ENCODE results near the gene RPTN.
"Not testable (repeated sequence)": the region's sequence is repeated elsewhere in the genome, so short reads cannot be mapped to it uniquely, and the experiment has no call there.

The RPTN gene

DNA sequence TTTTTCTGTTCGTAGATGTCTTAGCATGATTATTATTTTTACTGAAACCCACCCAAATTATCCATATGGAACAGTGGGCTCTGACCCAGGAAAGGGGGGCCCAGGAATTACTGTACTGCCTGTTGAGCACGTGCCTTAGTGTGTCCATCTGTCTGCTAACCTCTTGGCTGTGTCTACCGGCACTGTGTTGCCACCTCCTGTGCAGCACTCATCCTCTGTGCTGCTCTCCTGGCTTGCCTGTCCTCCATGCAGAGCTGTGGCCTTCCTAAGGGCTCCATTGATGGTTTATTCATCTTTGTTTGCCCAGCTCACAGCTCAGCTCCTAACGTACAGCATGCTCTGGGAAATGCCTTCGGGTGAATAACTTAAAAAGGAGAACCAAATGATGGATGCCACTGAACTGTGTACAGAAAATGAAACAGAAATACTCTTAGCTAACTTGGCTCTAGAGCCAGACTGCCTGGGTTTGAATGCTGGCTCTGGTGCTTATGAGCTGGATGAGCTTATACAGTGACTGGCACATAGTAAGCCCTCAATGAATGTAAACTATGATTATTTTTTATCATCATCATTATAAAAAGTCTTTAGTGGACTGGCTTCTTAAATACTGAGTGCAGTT, 11.4 kb upstream of the RPTN start:
- Mint-ChIP-seq H3K27me3 (no peaks in the 10 kb centered on the region), H3K9me3 (no peaks in the 10 kb centered on the region), H3K4me3 (no peak overlapping the region), H3K36me3 (no peaks in the 10 kb centered on the region), H3K27ac (no peak overlapping the region), H3K4me1 (peaks cover 7% of the 10 kb centered on the region)

DNA sequence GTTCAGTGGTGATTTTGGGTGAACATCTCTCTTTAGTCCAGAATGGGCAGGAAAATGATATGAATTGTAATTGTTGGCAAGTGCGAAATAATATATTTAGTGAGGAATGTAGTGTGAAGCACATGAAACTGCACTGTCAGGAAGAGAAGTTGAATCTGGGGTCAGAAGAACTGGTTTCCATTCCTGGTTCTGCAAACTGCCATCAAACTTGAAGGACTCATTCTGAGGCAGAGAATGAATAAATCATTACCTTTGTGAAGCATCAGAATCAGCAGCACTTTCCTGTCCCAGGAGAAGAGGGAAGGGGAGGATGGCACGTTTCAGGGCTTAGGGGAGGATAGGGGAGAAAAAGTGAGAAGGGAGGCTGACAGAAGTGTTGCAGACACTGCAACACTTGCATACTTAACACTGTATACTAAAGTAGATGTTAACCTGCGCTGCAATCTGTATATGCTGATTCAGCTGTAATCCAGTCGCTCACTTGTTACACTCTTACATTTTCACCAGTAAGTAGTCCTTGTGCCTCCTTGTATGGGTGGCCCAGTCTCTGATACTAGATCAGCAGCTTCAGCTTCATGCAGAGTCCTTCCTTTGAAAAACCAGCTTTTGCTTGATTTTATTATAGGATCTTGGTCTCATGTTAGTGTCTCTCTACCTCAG, 10.5 kb upstream of the RPTN start:
- H3K27me3 Mint-ChIP-seq: no peaks in the 10 kb centered on the region
- no peak overlapping the region for H3K4me3 Mint-ChIP-seq
- H3K27ac Mint-ChIP-seq: no peak overlapping the region
- H3K36me3 Mint-ChIP-seq: no peaks in the 10 kb centered on the region
- peaks cover 8% of the 10 kb centered on the region for H3K4me1 Mint-ChIP-seq
- no peaks in the 10 kb centered on the region for H3K9me3 Mint-ChIP-seq

GRCh38 chr1:152168535-152168868, 9.5 kb upstream of the RPTN start:
- H3K4me1 Mint-ChIP-seq: peaks cover 8% of the 10 kb centered on the region
- no peak overlapping the region for H3K4me3 Mint-ChIP-seq
- no peaks in the 10 kb centered on the region for H3K27me3 Mint-ChIP-seq
- no peaks in the 10 kb centered on the region for H3K36me3 Mint-ChIP-seq
- H3K27ac Mint-ChIP-seq: no peak overlapping the region
- H3K9me3 Mint-ChIP-seq: no peaks in the 10 kb centered on the region

GRCh38 chr1:152167835-152168534, 9.0 kb upstream of the RPTN start:
- Mint-ChIP-seq H3K27me3 (no peaks in the 10 kb centered on the region), H3K9me3 (no peaks in the 10 kb centered on the region), H3K27ac (no peak overlapping the region), H3K36me3 (no peaks in the 10 kb centered on the region), H3K4me3 (no peak overlapping the region), H3K4me1 (peaks cover 8% of the 10 kb centered on the region)

DNA sequence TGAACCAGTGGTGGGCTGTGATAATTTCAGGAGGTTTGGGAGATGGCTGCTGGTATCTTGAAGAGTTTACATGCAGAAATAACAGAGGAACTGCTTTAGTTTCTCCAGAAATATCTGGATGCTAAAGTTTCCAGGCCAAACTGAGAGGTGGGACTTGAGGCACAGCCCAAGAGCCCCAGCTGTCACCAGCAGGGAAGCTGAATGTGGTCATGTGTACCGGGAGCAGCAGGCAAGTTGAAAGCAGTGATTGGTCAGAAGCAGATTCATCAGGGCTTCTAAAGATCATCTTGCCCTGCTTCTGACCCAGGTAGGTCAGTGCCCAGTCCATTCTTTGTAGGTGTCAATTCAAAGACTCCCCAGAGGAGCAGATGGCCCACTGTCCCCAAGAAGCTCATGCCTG, 7.9 kb upstream of the RPTN start:
- Mint-ChIP-seq H3K4me3 (no peak overlapping the region), H3K27me3 (no peaks in the 10 kb centered on the region), H3K4me1 (peaks cover 8% of the 10 kb centered on the region)

GRCh38 chr1:152165286-152166077, 6.5 kb upstream of the RPTN start:
- H3K36me3 Mint-ChIP-seq: no peaks in the 10 kb centered on the region
- H3K27me3 Mint-ChIP-seq: no peaks in the 10 kb centered on the region
- no peak overlapping the region for H3K27ac Mint-ChIP-seq
- H3K4me3 Mint-ChIP-seq: no peak overlapping the region
- peaks cover 8% of the 10 kb centered on the region for H3K4me1 Mint-ChIP-seq
- H3K9me3 Mint-ChIP-seq: no peaks in the 10 kb centered on the region

More for the DNA sequence above, 7.9 kb upstream of the RPTN start:
- Mint-ChIP-seq H3K36me3 (no peaks in the 10 kb centered on the region), H3K27ac (no peak overlapping the region), H3K9me3 (no peaks in the 10 kb centered on the region)

DNA sequence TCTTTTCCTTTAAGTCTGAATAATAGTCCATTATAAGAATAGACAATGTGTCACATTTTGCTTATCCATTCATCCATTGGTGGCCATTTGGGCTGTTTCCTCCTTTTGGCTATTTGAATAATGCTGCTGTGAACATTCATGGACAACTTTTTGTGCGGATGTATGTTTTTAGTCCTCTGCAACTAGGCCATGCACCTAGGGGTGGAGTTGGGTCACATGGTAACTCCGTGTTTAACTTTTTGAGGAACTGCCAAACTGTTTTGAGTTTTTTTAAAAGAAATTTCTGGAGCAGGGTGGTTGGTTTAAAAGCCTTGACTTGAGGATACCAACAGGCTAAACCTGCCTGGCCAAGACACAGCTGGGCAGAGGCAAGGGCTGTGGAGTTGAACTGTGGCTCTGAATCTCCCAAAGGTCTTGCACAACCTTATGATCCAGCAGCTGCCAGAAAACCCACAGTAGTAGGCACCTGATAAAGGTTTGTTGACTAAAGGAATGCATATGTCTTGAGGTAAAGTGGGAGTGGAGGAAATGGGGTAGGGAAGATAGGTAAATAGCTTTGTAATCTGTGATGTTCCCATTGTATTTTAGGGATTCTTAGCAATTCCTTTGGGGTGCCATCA, 5.6 kb upstream of the RPTN start:
- Mint-ChIP-seq H3K4me3 (no peak overlapping the region), H3K27ac (no peak overlapping the region), H3K4me1 (peaks cover 8% of the 10 kb centered on the region), H3K9me3 (no peaks in the 10 kb centered on the region), H3K36me3 (no peaks in the 10 kb centered on the region), H3K27me3 (no peaks in the 10 kb centered on the region)

DNA sequence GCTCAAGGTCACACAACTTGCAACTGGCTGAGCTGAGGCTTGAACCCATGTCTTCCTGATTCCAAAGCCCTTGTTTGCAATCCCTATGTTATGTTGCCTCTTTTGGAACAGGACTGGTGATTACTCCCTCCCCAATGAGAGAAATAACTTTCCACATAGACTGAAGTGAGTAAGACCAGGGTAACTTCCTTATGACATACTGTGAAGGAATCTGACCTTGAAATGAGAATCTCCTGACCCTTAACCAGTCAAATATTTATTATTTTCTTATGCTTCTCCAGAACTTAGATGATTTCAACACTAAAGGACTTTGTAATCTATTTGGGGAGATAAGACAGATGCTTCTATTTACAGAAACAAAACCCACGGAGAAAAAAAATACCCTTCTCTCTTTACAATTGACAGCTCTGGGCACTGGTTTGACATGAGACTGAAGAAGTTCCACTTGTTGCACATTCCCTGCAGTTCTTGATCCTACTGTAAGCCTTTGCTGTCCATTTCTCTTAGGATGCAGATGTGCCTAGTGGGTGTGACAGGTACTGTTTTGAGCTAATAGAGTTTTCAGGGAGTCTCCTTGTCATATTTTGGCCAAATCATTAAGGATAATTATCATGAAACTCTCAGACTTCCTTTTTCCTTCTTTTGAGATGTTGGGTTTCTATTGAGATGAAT, 3.9 kb upstream of the RPTN start:
- Mint-ChIP-seq H3K36me3 (no peaks in the 10 kb centered on the region), H3K4me1 (peaks cover 8% of the 10 kb centered on the region), H3K4me3 (no peak overlapping the region), H3K9me3 (no peaks in the 10 kb centered on the region), H3K27ac (no peak overlapping the region), H3K27me3 (no peaks in the 10 kb centered on the region)

GRCh38 chr1:152160576-152160975, 1.5 kb upstream of the RPTN start:
- Mint-ChIP-seq H3K27ac (no peak overlapping the region), H3K36me3 (no peaks in the 10 kb centered on the region), H3K27me3 (no peaks in the 10 kb centered on the region)

GRCh38 chr1:152153996-152154395, 5.0 kb downstream of the RPTN start:
- no peak overlapping the region for H3K27ac Mint-ChIP-seq
- H3K4me3 Mint-ChIP-seq: no peak overlapping the region
- H3K36me3 Mint-ChIP-seq: no peaks in the 10 kb centered on the region
- H3K4me1 Mint-ChIP-seq: no peaks in the 10 kb centered on the region
- H3K27me3 Mint-ChIP-seq: peaks cover 7% of the 10 kb centered on the region
- peaks cover 3% of the 10 kb centered on the region for H3K9me3 Mint-ChIP-seq

More at GRCh38 chr1:152160576-152160975, 1.5 kb upstream of the RPTN start:
- Mint-ChIP-seq H3K4me3 (no peak overlapping the region), H3K4me1 (peaks cover 3% of the 10 kb centered on the region), H3K9me3 (no peaks in the 10 kb centered on the region)

GRCh38 chr1:152151646-152152045, 7.4 kb downstream of the RPTN start:
- peaks cover 10% of the 10 kb centered on the region for H3K27me3 Mint-ChIP-seq
- no peak overlapping the region for H3K27ac Mint-ChIP-seq
- no peak overlapping the region for H3K4me3 Mint-ChIP-seq
- peaks cover 10% of the 10 kb centered on the region for H3K9me3 Mint-ChIP-seq
- H3K36me3 Mint-ChIP-seq: peaks cover 5% of the 10 kb centered on the region
- H3K4me1 Mint-ChIP-seq: no peaks in the 10 kb centered on the region

DNA sequence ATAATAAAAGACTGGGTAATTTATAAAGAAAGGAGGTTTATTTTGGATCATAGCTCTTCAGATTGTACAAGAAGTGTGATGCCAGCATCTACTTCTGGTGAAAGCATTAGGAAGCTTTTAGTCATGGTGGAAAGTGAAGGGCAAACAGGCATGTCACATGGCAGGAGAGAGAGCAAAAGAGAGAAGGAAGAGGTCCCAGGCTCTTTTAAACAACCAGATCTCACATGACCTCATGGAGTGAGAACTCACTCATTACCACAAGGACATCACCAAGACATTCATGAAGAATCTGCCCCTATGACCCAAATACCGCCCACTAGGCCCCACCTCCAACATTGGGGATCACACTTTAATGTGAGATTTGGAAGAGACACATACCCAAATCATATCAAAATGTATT, 10.0 kb downstream of the RPTN start:
- Mint-ChIP-seq H3K27ac (no peak overlapping the region), H3K27me3 (peaks cover 18% of the 10 kb centered on the region), H3K4me1 (no peaks in the 10 kb centered on the region), H3K9me3 (peaks cover 18% of the 10 kb centered on the region), H3K4me3 (no peak overlapping the region), H3K36me3 (peaks cover 9% of the 10 kb centered on the region)

DNA sequence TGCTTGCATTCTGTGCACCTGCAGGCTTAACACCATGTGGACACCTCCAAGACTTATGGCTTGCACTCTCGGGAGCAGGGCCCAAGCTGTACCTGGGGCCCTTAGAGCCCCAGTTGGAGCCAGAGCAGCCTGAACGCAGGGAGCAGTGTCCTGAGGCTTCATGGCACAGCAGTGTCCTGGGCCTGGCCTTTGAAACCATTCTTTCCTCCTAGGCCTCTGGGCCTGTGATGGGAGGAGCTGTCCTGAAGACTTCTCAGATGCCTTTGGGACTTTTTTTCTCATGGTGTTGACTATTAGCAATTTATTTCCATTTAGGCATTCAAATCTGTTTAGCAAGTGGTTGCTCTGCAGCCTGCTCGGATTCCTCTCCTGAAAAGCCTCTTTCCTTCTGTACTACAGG, 11.0 kb downstream of the RPTN start:
- Mint-ChIP-seq H3K4me3 (no peak overlapping the region), H3K4me1 (no peaks in the 10 kb centered on the region), H3K27me3 (peaks cover 24% of the 10 kb centered on the region), H3K36me3 (peaks cover 9% of the 10 kb centered on the region), H3K9me3 (peaks cover 18% of the 10 kb centered on the region), H3K27ac (no peak overlapping the region)

GRCh38 chr1:152145769-152146168, 13.3 kb downstream of the RPTN start:
- peaks cover 9% of the 10 kb centered on the region for H3K36me3 Mint-ChIP-seq
- H3K27me3 Mint-ChIP-seq: peaks cover 28% of the 10 kb centered on the region
- no peak overlapping the region for H3K4me3 Mint-ChIP-seq
- H3K27ac Mint-ChIP-seq: no peak overlapping the region
- H3K4me1 Mint-ChIP-seq: no peaks in the 10 kb centered on the region
- peaks cover 18% of the 10 kb centered on the region for H3K9me3 Mint-ChIP-seq

GRCh38 chr1:152144674-152145183, 14.3 kb downstream of the RPTN start:
- not testable (repeated sequence) for H3K36me3 Mint-ChIP-seq, H3K4me1 Mint-ChIP-seq, H3K27ac Mint-ChIP-seq, H3K4me3 Mint-ChIP-seq
- Mint-ChIP-seq H3K27me3 (peaks cover 35% of the 10 kb centered on the region), H3K9me3 (peaks cover 18% of the 10 kb centered on the region)

Data from activated naive CD4-positive, alpha-beta T cell treated with anti-CD3 and anti-CD28 coated beads, Interleukin-2, amount 50 U/mL, for 24 hours (primary cell).